Heart left ventricle (tissue), 16 donors: ENCODE results near the gene PXT1. TPM values are rescaled to one million over a fixed set of nuclear protein-coding genes. Genes with fewer than 3 reads are reported as not detected.

Experiments used
- ATAC-seq, 4 donors: fragments of 200-7000 bp; cut with Tn5 transposase; one replicate each; pipeline ENCODE4 v1.9.1; 2020 to 2022; ENCODE audit warnings: moderate library complexity in 4 of 4, mild to moderate bottlenecking in 3 of 4, moderate number of reproducible peaks in 1 of 4
- DNase-seq, 5 donors: peaks; one replicate each; pipeline ENCODE4 v3.0.0-alpha.2; 2020
- H3K27ac ChIP-seq, 12 donors: fragments of 200-600 bp; sonication (generic) in 4 of 12; one replicate each; pipeline versions ENCODE4 v1.5.0 to v1.8.0; 2016 to 2022; ENCODE audit warnings: mild to moderate bottlenecking in 2 of 12
- H3K27me3 ChIP-seq, 9 donors: fragments of 200-600 bp; sonication (generic) in 2 of 9; one replicate each; pipeline versions ENCODE4 v1.5.1 to v1.8.0; 2016 to 2022; ENCODE audit warnings: mild to moderate bottlenecking in 3 of 9
- H3K36me3 ChIP-seq, 9 donors: fragments of 200-600 bp; sonication (generic) in 2 of 9; one replicate each; pipeline versions ENCODE4 v1.5.0 to v1.8.0; 2018 to 2022; ENCODE audit warnings: mild to moderate bottlenecking in 2 of 9
- H3K4me1 ChIP-seq, 12 donors: fragments of 200-600 bp; sonication (generic) in 4 of 12; one replicate each; pipeline versions ENCODE4 v1.5.0 to v1.8.0; 2016 to 2022; ENCODE audit warnings: mild to moderate bottlenecking in 3 of 12
- H3K4me3 ChIP-seq, 12 donors: fragments of 200-600 bp; sonication (generic) in 4 of 12; one replicate each; pipeline versions ENCODE4 v1.5.0 to v1.8.0; 2017 to 2022; ENCODE audit warnings: mild to moderate bottlenecking in 9 of 12, moderate library complexity in 4 of 12
- H3K9me3 ChIP-seq, 12 donors: fragments of 200-600 bp; sonication (generic) in 4 of 12; one replicate each; pipeline versions ENCODE4 v1.5.0 to v1.8.0; 2016 to 2022; ENCODE audit warnings: mild to moderate bottlenecking in 1 of 12
- CTCF ChIP-seq, 12 donors: fragments of 200-600 bp; sonication (generic) in 4 of 12; IDR thresholded peaks; one replicate each; pipeline versions ENCODE4 v1.5.0 to v1.8.0; 2018 to 2022; ENCODE audit warnings: antibody characterized with exemption in 12 of 12, mild to moderate bottlenecking in 5 of 12
- POLR2A ChIP-seq, 2 donors: fragments of 450-650 bp; IDR thresholded peaks; one replicate each; pipeline ENCODE4 v1.6.1; 2017; ENCODE audit warnings: antibody characterized with exemption in 2 of 2, mild to moderate bottlenecking in 2 of 2, moderate library complexity in 2 of 2
- WGBS, 4 donors: extraction: QIAGEN DNeasy Blood & Tissue Kit in 2 of 4; methylation state at CpG; one replicate each; pipeline versions ENCODE4 v1.1.5 to v1.1.7; 2013 to 2018; 5-methylcytosine and 5-hydroxymethylcytosine counted together
- intact Hi-C, 10 donors: fragments of 100-400 bp; cut with DNase I; formaldehyde crosslinking; loops; one replicate each; pipeline versions ENCODE4 v1.11.1 to v1.14.2; 2022
- polyA plus RNA-seq, 2 donors: library from polyadenylated mRNA; stranded (reverse); fragments of 200-250 nt; gene quantifications; one replicate each; pipeline ENCODE4 v1.2.3, GENCODE V29; 2013
- total RNA-seq, 9 donors: library from RNA; depleted of rRNA in 2 of 9; stranded (reverse); fragments of >200 nt in 2 of 9; fragmentation: NEBNext Ultra II Directional in 3 of 9; extraction: Animal tissue kit (Norgen Biotek cat#: 25700) in 3 of 9; gene quantifications; one replicate each; pipeline versions ENCODE4 v1.1.0 to v1.2.4, GENCODE V29; 2016 to 2023
- donor health status: ischemic (EF 13 %, LVEDD 7.1; RV severe dilation, severe dysfunction).
- donor health status: healthy with polysubstance abuse.
- donor health status: DM: no; HTN: yes; CAD: no.
- donor health status: DM: no; HTN: no; CAD: no.
- donor health status: ischemic (EF 25% LVEDD 6.9; RV normal size, moderate dysfunction).
- donor health status: ischemic (EF 25% LVEDD 5.7; RV mildly dilated, moderate dysfunction).
- donor health status: healthy.
- donor health status: DM: yes; HTN: yes; CAD: no.
- donor health status: ischemic (EF 35%, LVEDD 5.7; RV mildly dilated, moderate dysfunction).
- donor health status: nonischemic (EF 11% LVEDD 7.7; RV severe dilation, severe dysfunction).
- donor health status: DM: yes; HTN: yes; CAD: no.
- donor health status: PGD.
- donor health status: ischemic (EF 29% LVEDD 5.4; RV normal size, mild dysfunction).
- donor health status: nonischemic (EF 23%, LVEDD 6.1; RV moderate dilation, normal function).

The PXT1 gene
- total and polyA plus RNA-seq, 11 donors: 0.11 to 0.59 (median 0.32) TPM; not detected in 5

DNA sequence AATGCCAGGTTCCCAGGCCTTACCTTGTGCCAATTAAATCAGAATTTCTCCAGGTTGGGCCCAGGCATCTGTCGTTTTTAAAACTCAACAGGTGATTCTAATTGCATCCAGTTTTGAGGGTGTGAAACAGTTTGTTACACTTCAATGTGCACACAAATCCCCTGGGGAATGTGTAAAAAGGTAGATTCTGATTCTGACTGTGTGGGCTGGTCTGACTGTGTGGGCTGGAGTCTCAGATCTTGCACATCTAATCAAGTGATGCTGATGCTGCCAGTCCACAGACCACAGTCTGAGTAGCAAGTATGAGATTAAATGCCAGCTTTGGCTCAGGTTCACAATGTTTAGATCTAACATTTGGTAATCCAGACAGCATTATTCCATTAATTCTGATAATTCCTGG lies 42.7 kb downstream of the PXT1 start:
- H3K4me1 ChIP-seq: no peaks in the 10 kb centered on the region
- H3K27ac ChIP-seq: no peak overlapping the region
- no peaks in the 10 kb centered on the region for H3K27me3 ChIP-seq
- peaks cover 0 to 4% (median 0%) of the 10 kb centered on the region in 12 donors for H3K9me3 ChIP-seq
- TF ChIP-seq POLR2A (IDR thresholded peaks at IDR 0.05) (no peak), CTCF (IDR thresholded peaks at IDR 0.05) (no peak)
- intact Hi-C loops: no loop called here
- DNase-seq: no peak
- H3K36me3 ChIP-seq: no peaks in the 10 kb centered on the region
- no peak for ATAC-seq
- 73 to 85% (median 78%) methylated on average over 1 of the region's 1 CpG for WGBS, 4 donors
- H3K4me3 ChIP-seq: no peak overlapping the region

DNA sequence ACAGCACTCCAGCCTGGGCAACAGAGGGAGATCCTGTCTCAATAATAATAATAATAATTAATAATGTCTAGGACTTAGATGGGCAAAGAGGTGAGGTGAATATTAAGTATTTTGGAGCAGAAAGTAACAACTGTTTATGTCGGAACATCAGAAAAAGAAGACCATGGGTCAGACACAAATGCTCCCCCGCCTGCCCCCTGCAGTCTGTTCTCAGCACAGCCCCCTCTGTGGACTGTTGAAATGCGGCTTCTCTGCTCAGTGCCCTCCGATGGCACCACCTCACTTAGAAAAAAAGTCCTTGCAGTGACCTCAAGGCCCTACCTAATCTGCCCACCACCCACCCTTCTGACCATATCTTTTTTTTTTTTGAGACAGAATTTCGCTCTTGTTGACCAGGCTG lies 50.0 kb downstream of the PXT1 start:
- Histone ChIP-seq H3K27me3 (peaks cover 0 to 5% (median 0%) of the 10 kb centered on the region in 9 donors), H3K4me3 (no peak overlapping the region), H3K36me3 (no peaks in the 10 kb centered on the region), H3K9me3 (no peaks in the 10 kb centered on the region), H3K27ac (no peak overlapping the region), H3K4me1 (peaks cover 0 to 10% (median 5%) of the 10 kb centered on the region in 12 donors)
- DNase-seq: no peak
- TF ChIP-seq CTCF (IDR thresholded peaks at IDR 0.05): no peak
- TF ChIP-seq POLR2A (IDR thresholded peaks at IDR 0.05): no peak
- ATAC-seq: no peak
- 84 to 94% (median 90%) methylated on average over 5 of the region's 5 CpGs for WGBS, 4 donors
- intact Hi-C loops: no loop called here

GRCh38 chr6:36389353-36389752 lies 53.3 kb downstream of the PXT1 start:
- Histone ChIP-seq H3K4me1 (peaks cover 0 to 32% (median 12%) of the 10 kb centered on the region in 12 donors), H3K9me3 (no peaks in the 10 kb centered on the region), H3K36me3 (no peaks in the 10 kb centered on the region), H3K4me3 (no peak overlapping the region), H3K27ac (no peak overlapping the region), H3K27me3 (peaks cover 0 to 9% (median 0%) of the 10 kb centered on the region in 9 donors)
- no peak for TF ChIP-seq POLR2A (IDR thresholded peaks at IDR 0.05)
- no peak for TF ChIP-seq CTCF (IDR thresholded peaks at IDR 0.05)
- DNase-seq: no peak
- no peak for ATAC-seq
- intact Hi-C loops: no loop called here

DNA sequence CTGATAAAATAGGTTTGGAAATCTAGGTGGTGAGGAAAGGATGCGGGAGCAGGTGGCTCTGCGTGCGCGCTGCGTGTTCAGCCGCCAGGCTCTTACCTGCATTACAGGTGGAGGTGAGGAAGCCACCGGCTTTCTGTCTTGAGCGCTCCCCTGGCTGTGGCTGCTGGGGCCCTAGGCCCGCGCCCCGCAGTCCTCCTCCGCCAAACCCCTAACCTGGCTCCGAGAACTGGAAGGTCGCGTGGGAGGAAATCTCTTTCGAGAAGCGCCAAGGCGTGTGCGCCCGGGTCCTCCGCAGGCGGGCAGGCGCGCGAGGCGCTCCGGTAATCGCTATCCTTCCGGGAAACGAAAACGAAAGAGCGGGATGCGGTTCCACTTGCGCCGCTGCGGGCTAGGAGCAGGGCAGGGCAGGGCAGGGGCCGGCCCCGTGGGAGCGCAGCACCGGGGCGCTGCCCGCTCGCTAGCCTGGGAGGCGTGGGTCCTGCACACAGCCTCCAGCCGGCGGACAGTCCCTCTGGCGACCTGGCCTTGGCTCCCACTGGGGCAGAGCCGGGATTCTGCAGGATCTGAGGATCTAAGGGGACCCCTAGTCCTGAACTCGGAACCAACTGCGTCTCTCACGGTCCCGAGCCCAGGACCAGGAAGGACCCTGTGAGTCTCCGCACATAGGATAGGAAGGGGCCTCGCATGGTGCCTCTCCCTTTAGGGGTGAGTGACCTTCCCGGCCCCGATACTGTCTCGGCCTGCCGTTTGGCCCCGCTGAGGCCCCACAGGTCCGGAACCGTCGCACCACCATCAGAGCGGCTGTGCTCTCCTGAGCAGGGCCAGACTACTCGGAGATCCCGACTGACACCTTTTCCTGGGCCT lies 55.0 kb downstream of the PXT1 start, which contains the start of gene ETV7:
Gene ETV7 (minus strand): TSS at position 230 of the 864 bp plus-strand sequence. CDS start 128 bp downstream, at position 102.
- WGBS, 4 donors: 11 to 30% (median 12%) methylated on average over 38 to 65 of the region's 65 CpGs
- DNase-seq (peak in 3 of 5 donors; percentile 11 to 55 (median 29)), ATAC-seq (peak; percentile 41 to 73 (median 62))
- Histone ChIP-seq H3K4me1 (peaks cover 0 to 33% (median 12%) of the 10 kb centered on the region in 12 donors), H3K9me3 (no peaks in the 10 kb centered on the region), H3K36me3 (peaks cover 0 to 8% (median 0%) of the 10 kb centered on the region in 9 donors), H3K27ac (peak within 1 kb of the TSS in 5 of 12 donors; percentile 10 to 81 (median 45)), H3K27me3 (peaks cover 0 to 9% (median 0%) of the 10 kb centered on the region in 9 donors), H3K4me3 (peak within 1 kb of the TSS; percentile 50 to 79 (median 60))
- intact Hi-C loops: no loop called here
- TF ChIP-seq POLR2A (IDR thresholded peaks at IDR 0.05): no peak
- TF ChIP-seq CTCF (IDR thresholded peaks at IDR 0.05): no peak
